Neural cell (in vitro differentiated cells): ENCODE data around the gene TSACC. TPM values are rescaled to one million over a fixed set of nuclear protein-coding genes. Genes with fewer than 3 reads are reported as not detected.

ENCODE experiments used
- H2AFZ ChIP-seq: fragments of 200-600, 300-800 bp; sonication (generic), shearing (Covaris generic); 2 replicates; pipeline ENCODE4 v1.6.0; 2014; ENCODE audit warnings: low read depth, mild to moderate bottlenecking, antibody characterized with exemption, low read length, moderate library complexity
- H3F3A ChIP-seq: fragments of 200-600 bp; shearing (Covaris generic); 2 replicates; pipeline ENCODE4 v1.6.1; 2016; ENCODE audit warnings: mild to moderate bottlenecking, moderate library complexity, mixed read lengths, antibody characterized with exemption, low read length; ENCODE audit not compliant: insufficient read depth, poor library complexity, severe bottlenecking
- H3K27ac ChIP-seq: fragments of 200-600, 300-800 bp; sonication (generic), shearing (Covaris generic); 2 replicates; pipeline ENCODE4 v1.5.1; 2014; ENCODE audit warnings: mild to moderate bottlenecking, low read length, moderate library complexity
- H3K27me3 ChIP-seq: fragments of 300-800, 200-600 bp; sonication (generic), shearing (Covaris generic); 2 replicates; pipeline ENCODE4 v1.6.0; 2014; ENCODE audit warnings: mild to moderate bottlenecking, low read depth, low read length, moderate library complexity; ENCODE audit not compliant: insufficient read depth
- H3K36me3 ChIP-seq: fragments of 300-800, 200-600 bp; sonication (generic), shearing (Covaris generic); 2 replicates; pipeline ENCODE4 v1.5.1; 2014; ENCODE audit warnings: mild to moderate bottlenecking, antibody characterized with exemption, low read length, moderate library complexity; ENCODE audit not compliant: insufficient read depth
- H3K4me2 ChIP-seq: fragments of 300-800, 200-600 bp; sonication (generic), shearing (Covaris generic); 2 replicates; pipeline ENCODE4 v1.6.0; 2014; ENCODE audit warnings: mild to moderate bottlenecking, low read length
- H3K4me3 ChIP-seq: fragments of 300-800, 200-600 bp; sonication (generic), shearing (Covaris generic); 2 replicates; pipeline ENCODE4 v1.5.1; 2014; ENCODE audit warnings: mild to moderate bottlenecking, low read length, moderate library complexity
- H3K79me2 ChIP-seq: fragments of 200-600 bp; shearing (Covaris generic); replicated peaks from 2 replicates; pipeline ENCODE4 v1.6.0; 2014; ENCODE audit warnings: mild to moderate bottlenecking, low read length, moderate library complexity; ENCODE audit not compliant: insufficient read depth
- H3K9ac ChIP-seq: fragments of 300-800, 200-600 bp; sonication (generic), shearing (Covaris generic); 2 replicates; pipeline ENCODE4 v1.6.1; 2016; ENCODE audit warnings: mild to moderate bottlenecking, low read length, mixed read lengths
- H3K9me2 ChIP-seq: fragments of 200-600 bp; shearing (Covaris generic); 2 replicates; pipeline ENCODE4 v1.6.1; 2016; ENCODE audit warnings: mild to moderate bottlenecking, low read length, mixed read lengths; ENCODE audit not compliant: insufficient read depth
- H3K9me3 ChIP-seq: fragments of 200-600, 300-800 bp; sonication (generic), shearing (Covaris generic); 2 replicates; pipeline ENCODE4 v1.6.1; 2016; ENCODE audit warnings: mild to moderate bottlenecking, mixed run types, low read length, moderate library complexity, mixed read lengths
- H4K20me1 ChIP-seq: fragments of 200-600 bp; shearing (Covaris generic); 2 replicates; pipeline ENCODE4 v1.6.1; 2016; ENCODE audit warnings: mild to moderate bottlenecking, mixed run types; ENCODE audit not compliant: insufficient read depth
- EP300 ChIP-seq: fragments of 450-650 bp; conservative IDR thresholded peaks from 2 replicates; pipeline ENCODE4 v1.6.1; 2014; ENCODE audit warnings: antibody characterized with exemption, mild to moderate bottlenecking, moderate library complexity; ENCODE audit not compliant: poor library complexity, severe bottlenecking
- EZH2 ChIP-seq: fragments of 200-600, 300-800 bp; shearing (Covaris generic), sonication (generic); IDR thresholded peaks from 2 replicates; pipeline ENCODE4 v1.6.1; 2014; ENCODE audit warnings: antibody characterized with exemption, low read length, borderline replicate concordance, mild to moderate bottlenecking; ENCODE audit not compliant: insufficient read depth, poor library complexity, severe bottlenecking
- MXI1 ChIP-seq: fragments of 450-650 bp; conservative IDR thresholded peaks from 2 replicates; pipeline ENCODE4 v1.6.1; 2014; ENCODE audit warnings: antibody characterized with exemption, mild to moderate bottlenecking; ENCODE audit not compliant: poor library complexity, severe bottlenecking
- POLR2AphosphoS5 ChIP-seq: IDR thresholded peaks from 2 replicates; pipeline ENCODE4 v1.6.1; 2012
- RAD21 ChIP-seq: fragments of 450-650 bp; conservative IDR thresholded peaks from 2 replicates; pipeline ENCODE4 v1.6.1; 2014; ENCODE audit warnings: antibody characterized with exemption, mild to moderate bottlenecking, moderate library complexity
- SMC3 ChIP-seq: fragments of 450-650 bp; conservative IDR thresholded peaks from 2 replicates; pipeline ENCODE4 v1.6.1; 2014; ENCODE audit warnings: antibody characterized with exemption, mild to moderate bottlenecking, moderate library complexity; ENCODE audit not compliant: poor library complexity
- TAF1 ChIP-seq: IDR thresholded peaks from 2 replicates; pipeline ENCODE4 v1.6.1; 2012; ENCODE audit warnings: low read depth
- polyA plus RNA-seq: library from polyadenylated mRNA; depleted of rRNA; stranded (reverse); fragments of >200 nt; gene quantifications from 2 replicates; pipeline ENCODE4 v1.2.3, GENCODE V29; 2014
- TF ChIP-seq, protein P1 (sequence below): IDR thresholded peaks from 2 replicates; pipeline ENCODE4 v1.6.1; 2012; ENCODE audit warnings: borderline replicate concordance
- TF ChIP-seq, protein P2 (sequence below): fragments of 450-650 bp; IDR thresholded peaks from 2 replicates; pipeline ENCODE4 v1.5.1; 2014; ENCODE audit warnings: antibody characterized with exemption, mild to moderate bottlenecking, moderate library complexity; ENCODE audit not compliant: poor library complexity, severe bottlenecking

TSACC gene
- polyA plus RNA-seq, 1 donor from 2014 or later: not detected

DNA sequence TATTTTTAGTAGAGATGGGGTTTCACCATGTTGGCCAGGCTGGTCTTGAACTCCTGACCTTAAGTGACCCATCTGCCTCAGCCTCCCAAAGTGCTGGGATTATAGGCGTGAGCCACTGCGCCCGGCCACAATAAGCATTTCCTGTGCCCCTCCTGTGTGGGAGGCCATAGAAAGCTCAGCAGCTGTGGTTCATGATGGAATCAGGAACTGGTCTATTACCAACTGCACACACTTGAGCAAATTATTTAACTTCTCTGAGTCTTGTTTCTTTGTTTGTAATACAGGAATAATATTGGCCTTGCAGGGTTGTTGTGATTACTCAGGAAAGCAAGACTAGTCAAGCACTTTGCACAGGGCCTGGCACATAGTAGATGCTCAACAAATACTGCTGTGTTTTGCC lies 45.7 kb downstream of the TSACC start:
- Histone ChIP-seq H3K4me2 (no peak overlapping the region), H3F3A (no peaks in the 10 kb centered on the region), H4K20me1 (no peaks in the 10 kb centered on the region), H2AFZ (no peak overlapping the region), H3K9me3 (no peaks in the 10 kb centered on the region), H3K9me2 (no peaks in the 10 kb centered on the region), H3K27ac (no peak overlapping the region), H3K79me2 (no peaks in the 10 kb centered on the region), H3K36me3 (no peaks in the 10 kb centered on the region), H3K27me3 (peaks cover 25% of the 10 kb centered on the region), H3K4me3 (no peak overlapping the region), H3K9ac (no peak overlapping the region)
- TF ChIP-seq TAF1 (no peak), EP300 (no peak), EZH2 (no peak), RAD21 (no peak), POLR2AphosphoS5 (no peak), MXI1 (no peak), SMC3 (no peak)
- TF ChIP-seq, protein P1, sequence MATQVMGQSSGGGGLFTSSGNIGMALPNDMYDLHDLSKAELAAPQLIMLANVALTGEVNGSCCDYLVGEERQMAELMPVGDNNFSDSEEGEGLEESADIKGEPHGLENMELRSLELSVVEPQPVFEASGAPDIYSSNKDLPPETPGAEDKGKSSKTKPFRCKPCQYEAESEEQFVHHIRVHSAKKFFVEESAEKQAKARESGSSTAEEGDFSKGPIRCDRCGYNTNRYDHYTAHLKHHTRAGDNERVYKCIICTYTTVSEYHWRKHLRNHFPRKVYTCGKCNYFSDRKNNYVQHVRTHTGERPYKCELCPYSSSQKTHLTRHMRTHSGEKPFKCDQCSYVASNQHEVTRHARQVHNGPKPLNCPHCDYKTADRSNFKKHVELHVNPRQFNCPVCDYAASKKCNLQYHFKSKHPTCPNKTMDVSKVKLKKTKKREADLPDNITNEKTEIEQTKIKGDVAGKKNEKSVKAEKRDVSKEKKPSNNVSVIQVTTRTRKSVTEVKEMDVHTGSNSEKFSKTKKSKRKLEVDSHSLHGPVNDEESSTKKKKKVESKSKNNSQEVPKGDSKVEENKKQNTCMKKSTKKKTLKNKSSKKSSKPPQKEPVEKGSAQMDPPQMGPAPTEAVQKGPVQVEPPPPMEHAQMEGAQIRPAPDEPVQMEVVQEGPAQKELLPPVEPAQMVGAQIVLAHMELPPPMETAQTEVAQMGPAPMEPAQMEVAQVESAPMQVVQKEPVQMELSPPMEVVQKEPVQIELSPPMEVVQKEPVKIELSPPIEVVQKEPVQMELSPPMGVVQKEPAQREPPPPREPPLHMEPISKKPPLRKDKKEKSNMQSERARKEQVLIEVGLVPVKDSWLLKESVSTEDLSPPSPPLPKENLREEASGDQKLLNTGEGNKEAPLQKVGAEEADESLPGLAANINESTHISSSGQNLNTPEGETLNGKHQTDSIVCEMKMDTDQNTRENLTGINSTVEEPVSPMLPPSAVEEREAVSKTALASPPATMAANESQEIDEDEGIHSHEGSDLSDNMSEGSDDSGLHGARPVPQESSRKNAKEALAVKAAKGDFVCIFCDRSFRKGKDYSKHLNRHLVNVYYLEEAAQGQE: no peak
- TF ChIP-seq, protein P2, sequence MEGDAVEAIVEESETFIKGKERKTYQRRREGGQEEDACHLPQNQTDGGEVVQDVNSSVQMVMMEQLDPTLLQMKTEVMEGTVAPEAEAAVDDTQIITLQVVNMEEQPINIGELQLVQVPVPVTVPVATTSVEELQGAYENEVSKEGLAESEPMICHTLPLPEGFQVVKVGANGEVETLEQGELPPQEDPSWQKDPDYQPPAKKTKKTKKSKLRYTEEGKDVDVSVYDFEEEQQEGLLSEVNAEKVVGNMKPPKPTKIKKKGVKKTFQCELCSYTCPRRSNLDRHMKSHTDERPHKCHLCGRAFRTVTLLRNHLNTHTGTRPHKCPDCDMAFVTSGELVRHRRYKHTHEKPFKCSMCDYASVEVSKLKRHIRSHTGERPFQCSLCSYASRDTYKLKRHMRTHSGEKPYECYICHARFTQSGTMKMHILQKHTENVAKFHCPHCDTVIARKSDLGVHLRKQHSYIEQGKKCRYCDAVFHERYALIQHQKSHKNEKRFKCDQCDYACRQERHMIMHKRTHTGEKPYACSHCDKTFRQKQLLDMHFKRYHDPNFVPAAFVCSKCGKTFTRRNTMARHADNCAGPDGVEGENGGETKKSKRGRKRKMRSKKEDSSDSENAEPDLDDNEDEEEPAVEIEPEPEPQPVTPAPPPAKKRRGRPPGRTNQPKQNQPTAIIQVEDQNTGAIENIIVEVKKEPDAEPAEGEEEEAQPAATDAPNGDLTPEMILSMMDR: no peak

DNA sequence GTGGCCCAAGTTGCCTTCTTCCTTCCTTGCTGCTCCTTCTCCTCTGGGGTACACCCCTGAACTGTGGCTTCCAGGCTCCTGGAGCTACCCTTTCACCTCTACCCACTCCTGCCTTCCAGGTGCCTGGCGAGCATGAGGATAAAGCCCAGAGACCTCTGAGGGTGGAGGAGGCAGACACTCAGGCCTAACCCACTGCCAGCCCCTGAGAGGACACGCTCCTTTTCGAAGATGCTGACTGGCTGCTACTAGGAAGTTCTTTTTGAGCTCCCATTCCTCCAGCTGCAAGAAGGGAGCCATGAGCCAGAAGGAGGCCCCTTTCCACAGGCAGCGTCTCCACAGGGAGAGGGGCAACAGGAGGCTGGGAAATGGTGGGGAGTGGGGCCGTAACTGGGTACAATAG lies 46.3 kb downstream of the TSACC start:
- H3K79me2 ChIP-seq: no peaks in the 10 kb centered on the region
- no peak overlapping the region for H3K4me3 ChIP-seq
- H3K9me3 ChIP-seq: no peaks in the 10 kb centered on the region
- H3K9me2 ChIP-seq: no peaks in the 10 kb centered on the region
- no peaks in the 10 kb centered on the region for H3K36me3 ChIP-seq
- H3K27me3 ChIP-seq: peaks cover 30% of the 10 kb centered on the region
- H3K4me2 ChIP-seq: no peak overlapping the region
- H2AFZ ChIP-seq: no peak overlapping the region
- no peaks in the 10 kb centered on the region for H4K20me1 ChIP-seq
- H3K9ac ChIP-seq: no peak overlapping the region
- no peak overlapping the region for H3K27ac ChIP-seq
- H3F3A ChIP-seq: no peaks in the 10 kb centered on the region
- TF ChIP-seq TAF1 (no peak), RAD21 (no peak), MXI1 (no peak), SMC3 (no peak), POLR2AphosphoS5 (no peak), EZH2 (no peak), EP300 (no peak)
- TF ChIP-seq, protein P2: no peak
- TF ChIP-seq, protein P1: no peak
